Right ventricle myocardium inferior (tissue), 1 donor: ENCODE measurements around the gene CFAP58. TPM values are rescaled to one million over a fixed set of nuclear protein-coding genes. Genes with fewer than 3 reads are reported as not detected.

Experiments used
- ATAC-seq: fragments of 200-7000 bp; cut with Tn5 transposase; one replicate; pipeline ENCODE4 v1.9.1; 2020; ENCODE audit warnings: mild to moderate bottlenecking, moderate library complexity
- DNase-seq: peaks from one replicate; pipeline ENCODE4 v3.0.0; 2021; ENCODE audit errors: missing footprints
- intact Hi-C: fragments of 100-400 bp; cut with DNase I; formaldehyde crosslinking; loops from one replicate; pipeline ENCODE4 v1.11.0; 2022
- long read RNA-seq: library from polyadenylated mRNA; unstranded; transcript quantifications from one replicate; pipeline ENCODE4 v2.0.0, GENCODE V29; 2021
- total RNA-seq: library from RNA; stranded (reverse); fragmentation: NEBNext Ultra II Directional; extraction: Animal tissue kit (Norgen Biotek cat#: 25700); gene quantifications from one replicate; pipeline ENCODE4 v1.2.1, GENCODE V29; 2021
- donor health status: DM: no; HTN: yes; CAD: no; lungs with severe emphysema.

The CFAP58 gene, protein sequence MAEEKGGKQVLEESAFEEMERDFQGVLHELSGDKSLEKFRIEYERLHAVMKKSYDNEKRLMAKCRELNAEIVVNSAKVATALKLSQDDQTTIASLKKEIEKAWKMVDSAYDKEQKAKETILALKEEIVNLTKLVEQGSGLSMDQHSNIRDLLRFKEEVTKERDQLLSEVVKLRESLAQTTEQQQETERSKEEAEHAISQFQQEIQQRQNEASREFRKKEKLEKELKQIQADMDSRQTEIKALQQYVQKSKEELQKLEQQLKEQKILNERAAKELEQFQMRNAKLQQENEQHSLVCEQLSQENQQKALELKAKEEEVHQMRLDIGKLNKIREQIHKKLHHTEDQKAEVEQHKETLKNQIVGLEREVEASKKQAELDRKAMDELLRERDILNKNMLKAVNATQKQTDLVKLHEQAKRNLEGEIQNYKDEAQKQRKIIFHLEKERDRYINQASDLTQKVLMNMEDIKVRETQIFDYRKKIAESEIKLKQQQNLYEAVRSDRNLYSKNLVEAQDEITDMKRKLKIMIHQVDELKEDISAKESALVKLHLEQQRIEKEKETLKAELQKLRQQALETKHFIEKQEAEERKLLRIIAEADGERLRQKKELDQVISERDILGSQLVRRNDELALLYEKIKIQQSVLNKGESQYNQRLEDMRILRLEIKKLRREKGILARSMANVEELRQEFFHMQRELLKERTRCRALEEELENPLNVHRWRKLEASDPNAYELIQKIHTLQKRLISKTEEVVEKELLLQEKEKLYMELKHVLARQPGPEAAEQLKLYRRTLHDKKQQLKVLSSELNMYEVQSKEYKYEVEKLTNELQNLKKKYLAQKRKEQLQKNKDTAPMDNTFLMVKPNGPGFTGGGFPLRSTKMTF
- 1.1 TPM for total RNA-seq
- long read RNA-seq, result 0 reads

DNA sequence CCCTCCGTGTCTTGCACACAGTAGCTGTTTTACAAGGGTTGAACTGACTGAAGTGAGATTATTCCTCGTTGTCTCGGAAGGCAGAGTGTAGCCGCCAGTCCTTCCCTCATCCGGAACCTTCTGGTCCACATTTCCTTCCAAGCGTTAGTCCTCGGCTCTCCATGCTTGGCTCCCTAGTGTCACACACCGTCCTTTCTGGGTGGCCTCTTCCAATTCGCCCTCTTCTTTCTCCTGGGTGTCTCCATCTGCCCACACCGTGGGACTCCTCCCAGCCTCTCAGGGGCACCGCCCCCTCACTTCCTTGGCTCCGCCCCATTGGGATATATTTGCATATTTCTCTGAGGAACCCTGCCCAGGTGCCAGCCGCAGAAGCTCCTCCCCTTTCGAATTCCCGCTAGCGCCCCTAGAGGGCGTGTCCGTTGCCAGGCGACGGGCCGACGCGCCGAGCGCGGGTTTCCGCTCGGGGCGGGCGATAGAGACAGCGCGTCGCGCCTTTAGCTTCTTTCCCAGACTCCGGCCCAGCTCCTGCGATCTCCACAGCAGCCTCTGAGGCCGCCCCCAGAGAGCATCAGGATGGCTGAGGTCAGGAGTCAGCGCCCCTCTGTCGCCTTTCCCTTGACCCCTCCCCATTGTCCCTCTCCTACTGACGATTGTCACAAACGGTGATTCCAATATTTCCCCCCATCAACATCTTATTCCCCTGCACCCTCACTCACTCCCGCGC, at the start of gene CFAP58:
TSS of gene CFAP58 (plus strand) at position 509 of the 724 bp plus-strand sequence. CDS start at position 574, 65 bp downstream.
- intact Hi-C loops, result no loop called here
- peak; percentile 95 for DNase-seq

DNA sequence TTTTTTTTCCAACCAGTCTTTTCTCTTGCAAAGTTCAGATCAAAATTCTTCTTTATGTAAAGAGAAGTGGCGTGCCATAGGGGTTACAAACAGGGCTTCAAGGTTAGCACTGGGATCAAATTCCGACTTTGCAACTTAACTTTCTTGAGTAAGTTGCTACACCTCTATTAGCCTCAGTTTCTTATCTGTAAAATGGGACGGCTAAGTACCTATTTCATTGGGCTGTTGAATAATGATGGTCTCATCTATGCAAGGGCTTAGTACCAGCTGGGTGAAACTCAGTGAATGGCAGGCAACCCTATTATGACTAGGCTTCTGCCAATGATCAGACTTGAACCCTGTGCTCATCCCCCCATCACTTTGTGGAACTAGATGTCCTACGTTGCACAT, 49.3 kb upstream of the CFAP58 start:
- ATAC-seq (no peak), DNase-seq (no peak)
- intact Hi-C loops, result no loop called here

More for the DNA sequence above, at the start of gene CFAP58:
- peak; percentile 93 for ATAC-seq

DNA sequence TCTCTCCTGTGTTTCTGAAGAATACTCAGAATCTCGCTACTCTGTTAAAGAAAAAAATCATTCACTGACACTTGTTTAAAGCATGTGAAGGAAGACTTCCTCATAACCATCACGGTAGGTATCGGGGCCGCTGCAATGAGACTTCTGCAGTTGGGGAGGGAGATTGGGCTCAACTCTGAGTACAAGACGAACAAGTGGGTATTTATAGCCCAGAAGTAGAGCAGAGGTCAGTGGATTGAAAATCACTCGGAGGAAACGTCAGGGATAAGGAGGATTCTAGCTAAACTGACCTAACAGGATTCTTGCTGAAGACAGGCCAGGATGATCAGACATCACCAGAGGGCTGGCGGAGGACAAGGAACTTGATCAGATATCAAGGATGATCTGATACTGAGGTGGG, 48.7 kb upstream of the CFAP58 start:
- intact Hi-C loops, result loop anchor here (1.0 kb wide), 2 partner anchors 33 to 44 kb away; partner anchors contain the start of gene ITPRIP
- DNase-seq, result no peak
- ATAC-seq, result peak; percentile 37

DNA sequence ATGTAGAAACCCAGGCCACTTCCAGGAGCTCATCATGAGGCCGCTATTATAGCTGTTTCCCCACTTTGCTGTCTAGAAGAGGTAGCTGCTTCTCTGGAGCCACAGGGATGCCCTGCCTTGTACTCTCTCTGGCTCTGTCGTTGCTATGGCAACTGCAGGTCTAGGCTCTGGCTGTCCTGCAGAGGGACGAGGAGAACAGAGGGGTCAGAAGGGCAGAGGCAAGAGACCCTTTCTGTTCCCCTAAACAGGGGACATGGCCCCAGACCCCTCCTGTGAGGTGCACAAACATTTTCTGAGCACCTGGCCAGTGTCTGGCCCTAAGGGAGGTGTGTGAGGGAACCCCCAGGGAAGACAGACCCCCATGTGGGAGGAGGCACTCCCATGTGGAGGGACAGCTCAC, 46.7 kb upstream of the CFAP58 start:
- DNase-seq (no peak), ATAC-seq (no peak)
- intact Hi-C loops, result no loop called here

DNA sequence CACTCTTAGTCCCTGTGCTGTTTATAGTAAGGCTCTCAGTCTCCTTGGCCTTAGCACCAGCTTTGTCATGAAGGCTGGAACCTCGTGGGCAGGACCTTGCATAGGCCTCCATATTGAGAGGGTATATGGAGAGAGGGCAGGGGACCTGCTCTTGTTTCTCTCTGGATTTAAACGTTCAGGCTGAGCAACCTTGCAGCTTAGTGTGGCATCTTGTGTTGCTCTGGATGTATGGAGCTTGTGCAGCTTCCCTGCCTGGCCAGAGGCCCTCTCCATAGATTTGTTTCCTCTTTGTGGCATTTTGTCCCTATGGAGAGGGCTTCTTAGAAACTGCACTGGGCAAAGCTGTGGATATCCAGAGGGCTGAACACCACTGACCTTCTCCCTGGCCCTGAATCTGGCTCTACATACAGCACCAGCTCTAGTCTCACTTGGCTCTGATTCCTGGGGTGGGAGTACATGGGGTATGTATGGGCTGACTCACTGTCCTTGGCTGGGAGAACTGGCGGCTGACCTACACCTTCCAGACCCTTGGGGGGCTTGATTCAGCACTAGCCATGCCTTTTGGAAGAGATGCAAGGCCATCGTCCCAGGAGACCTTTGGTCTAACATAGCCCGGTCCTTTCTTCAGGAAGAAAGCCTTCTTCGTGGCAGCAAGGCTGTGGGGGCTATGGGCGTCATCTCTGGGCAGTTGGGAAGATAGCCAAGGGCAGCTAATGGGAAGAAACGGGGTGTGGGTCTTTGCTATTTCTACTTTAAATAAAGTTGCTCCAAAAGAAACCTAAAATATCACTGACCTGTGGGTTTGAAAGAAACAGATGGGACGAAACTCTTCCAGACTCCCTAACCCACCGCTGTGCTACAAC, 45.8 kb upstream of the CFAP58 start:
- intact Hi-C loops, result no loop called here
- DNase-seq (no peak), ATAC-seq (no peak)

DNA sequence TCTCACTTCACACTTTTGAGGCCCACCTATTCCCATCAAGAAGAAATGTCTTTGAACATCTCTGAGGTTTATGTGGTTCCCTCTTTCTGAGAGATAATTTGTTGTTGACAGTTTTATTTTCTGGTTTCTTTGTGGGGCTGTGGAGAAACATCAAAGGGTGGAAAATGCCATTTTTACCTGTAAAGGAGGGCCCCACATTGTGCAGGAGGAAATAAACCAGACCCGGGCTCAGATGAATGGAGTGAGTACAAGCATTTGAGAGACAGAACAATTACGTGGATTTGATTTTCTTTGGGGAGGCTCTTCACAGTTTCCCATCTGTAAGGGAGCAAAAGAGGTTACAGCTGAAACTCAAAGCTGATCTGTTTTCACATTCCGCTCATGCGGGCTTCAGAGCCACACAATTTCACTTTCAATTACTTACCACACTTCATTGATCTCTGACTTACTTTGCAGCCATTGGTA, 45.2 kb upstream of the CFAP58 start:
- no peak for DNase-seq
- intact Hi-C loops, result no loop called here

DNA sequence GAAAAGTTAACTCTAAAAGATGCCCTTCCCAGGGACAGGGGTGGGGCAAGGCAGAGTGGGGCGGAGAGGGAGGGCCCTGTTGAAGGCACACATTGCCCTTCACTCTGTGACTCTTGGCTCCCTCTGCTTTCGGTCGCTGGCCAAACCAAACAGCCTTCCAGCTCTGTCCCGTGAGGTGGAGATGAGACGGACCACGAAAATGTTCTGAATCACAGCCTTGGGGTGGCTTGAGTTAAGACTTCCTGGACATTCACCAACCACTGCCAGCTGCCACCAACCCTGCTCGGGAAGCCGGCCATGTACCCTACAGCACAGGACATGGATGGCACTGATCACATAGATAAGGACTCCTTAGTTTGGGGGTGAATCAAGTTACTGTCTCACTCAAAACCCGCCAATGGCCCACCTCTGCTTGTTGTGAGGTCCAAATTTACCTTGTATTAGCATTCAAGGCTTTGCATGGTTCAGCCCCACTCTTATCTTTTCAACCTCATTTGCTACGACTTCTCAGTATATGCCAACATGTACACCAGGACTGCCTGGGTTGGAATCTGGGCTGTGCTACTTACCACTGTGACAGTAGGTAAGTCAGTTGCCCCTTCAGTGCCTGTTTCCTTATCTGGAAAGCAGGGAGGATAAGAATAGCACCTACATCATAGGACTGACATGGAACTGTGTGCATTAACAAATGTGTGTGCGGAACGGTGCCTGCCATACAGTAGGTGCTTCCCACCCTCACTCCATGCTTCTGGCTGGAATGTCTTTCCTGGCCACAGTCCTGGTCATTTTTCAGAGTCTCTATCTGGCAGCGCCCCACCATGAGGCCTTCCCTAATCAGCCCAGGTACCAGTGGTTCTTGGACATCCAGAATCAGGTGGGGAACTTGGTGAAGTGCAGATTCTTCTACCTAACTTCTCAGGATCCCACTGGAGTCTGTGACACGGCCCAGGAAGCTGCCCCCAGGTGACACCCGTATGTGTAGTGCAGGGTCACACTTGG, 43.4 kb upstream of the CFAP58 start:
- DNase-seq, result no peak
- intact Hi-C loops, result no loop called here

More for the DNA sequence above, 45.2 kb upstream of the CFAP58 start:
- ATAC-seq, result no peak

DNA sequence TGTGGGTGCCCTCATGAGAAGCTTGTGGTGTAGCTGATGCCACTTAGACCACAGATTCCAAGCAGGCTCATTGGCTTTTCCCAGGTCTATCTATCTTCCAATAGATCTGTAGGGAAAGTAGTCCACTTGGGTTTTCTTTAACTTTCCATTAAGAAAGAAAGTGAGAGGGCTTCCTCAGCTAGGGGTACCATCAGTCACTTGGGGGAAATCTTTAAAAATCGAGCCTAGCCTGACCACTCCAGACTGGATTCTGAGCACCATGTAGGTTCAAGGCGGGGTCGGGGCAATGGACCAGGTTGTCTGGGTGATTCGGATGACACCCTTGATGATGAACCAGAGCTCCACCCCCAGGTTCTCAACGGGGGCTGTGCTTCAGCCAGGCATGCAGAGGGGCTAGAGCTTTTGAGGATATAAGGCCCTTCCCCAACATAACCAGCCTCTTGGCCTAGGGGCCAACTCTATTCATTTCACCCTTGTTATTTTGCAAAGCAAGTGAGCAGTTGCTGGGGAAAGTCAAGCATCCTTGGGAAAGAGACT, 42.4 kb upstream of the CFAP58 start:
- DNase-seq (no peak), ATAC-seq (no peak)
- intact Hi-C loops, result no loop called here

More for the DNA sequence above, 43.4 kb upstream of the CFAP58 start:
- ATAC-seq, result peak; percentile 89

DNA sequence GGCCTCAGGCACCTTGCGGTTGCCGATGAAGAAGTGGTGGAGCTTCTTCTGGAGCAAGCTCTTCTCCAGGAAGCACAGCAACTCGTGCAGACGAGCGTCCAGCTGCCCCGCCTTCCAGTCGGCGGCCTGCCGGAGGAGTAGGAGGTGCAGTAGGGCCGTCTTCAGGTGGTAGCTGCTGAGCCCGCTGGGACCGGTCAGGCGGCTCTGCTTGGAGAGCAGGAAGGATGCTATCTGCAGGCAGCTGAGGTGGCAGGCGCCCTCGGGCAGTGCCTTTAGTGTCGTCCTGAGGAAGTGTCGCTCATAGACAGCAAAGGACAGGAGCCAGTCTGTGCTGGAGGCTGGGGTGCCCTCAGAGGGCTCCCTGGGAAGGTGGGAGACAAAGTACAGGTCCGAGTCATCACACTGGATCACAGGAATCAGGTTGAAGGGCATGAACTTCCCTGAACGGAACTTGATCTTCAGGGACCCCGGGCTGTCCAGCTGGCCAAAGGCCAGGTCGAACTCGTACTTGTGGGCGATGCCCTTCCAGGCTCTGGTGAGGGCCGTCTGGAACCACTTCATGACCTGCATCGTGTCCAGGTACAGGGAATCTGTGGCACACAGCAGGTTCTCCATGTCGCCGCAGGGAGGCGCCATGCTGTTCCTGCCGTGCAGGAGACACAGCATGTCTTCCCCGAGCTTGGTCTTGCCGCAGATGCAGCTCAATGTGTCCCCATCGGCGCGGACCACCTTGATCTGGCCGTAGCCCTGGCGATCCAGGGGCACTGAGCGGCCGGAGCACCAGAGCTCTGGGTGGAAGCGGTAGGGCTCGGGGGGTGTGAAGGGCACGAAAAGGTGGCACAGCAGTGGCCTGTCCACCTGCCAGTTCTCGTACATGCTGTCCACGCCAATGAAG, 38.8 kb upstream of the CFAP58 start:
- DNase-seq (no peak), ATAC-seq (no peak)
- intact Hi-C loops, result no loop called here

DNA sequence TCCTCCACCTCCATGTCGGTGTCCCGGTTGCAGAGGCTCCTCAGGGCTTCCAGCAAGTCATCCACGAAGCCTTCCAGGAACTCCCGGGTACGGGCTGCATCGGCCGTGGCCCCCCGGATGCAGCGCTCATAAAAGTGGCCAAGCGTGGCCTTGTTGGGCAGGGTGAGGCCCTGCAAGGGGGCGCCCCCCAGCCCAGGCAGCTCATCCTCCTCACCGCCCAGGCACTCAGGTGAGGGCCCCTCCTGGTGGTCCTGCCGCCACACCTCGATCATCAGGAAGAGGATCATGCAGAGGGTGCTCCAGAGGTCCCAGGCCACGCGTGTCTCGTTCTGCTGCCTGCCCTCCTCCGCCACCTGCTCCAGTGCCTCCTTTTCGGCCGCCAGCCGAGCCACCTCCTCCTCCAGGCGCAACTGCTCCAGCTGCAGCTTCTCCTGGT, 38.1 kb upstream of the CFAP58 start:
- intact Hi-C loops, result no loop called here
- no peak for ATAC-seq

DNA sequence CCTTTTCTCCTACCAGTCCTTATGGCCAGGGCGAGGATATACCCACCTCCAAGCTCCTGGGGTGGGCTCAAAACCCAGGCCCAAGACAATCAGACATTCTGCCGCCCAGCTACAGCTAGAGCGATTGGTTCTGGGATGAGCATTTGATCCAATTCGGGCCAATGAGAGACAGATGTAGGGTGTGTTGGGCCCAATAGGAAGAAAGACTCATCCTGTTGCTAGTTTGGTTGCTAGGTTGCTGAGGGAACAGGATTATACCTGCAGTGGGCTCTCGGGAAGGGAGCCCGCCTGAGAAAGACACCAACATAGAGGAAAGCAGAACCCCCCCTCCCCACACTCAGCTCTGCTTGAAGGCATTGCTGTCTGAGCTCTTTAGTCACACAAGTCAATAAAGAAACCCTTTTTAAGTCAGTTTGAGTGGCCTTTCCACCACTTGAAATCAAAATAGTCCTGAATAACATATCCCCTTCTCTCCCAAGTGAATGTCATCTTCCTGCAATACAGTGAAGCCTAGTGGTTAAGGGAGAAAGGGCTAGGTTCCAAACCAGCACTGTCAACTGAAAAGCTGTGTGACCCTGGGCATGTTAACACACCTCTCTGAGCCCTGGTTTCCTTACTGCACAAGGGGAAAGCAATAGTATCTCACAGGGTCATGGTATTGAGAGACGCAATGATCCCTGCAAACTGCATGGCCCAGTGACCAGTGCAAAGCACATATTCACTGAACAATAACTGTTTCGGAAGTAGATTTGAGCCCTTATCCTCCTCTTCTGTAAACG, 37.1 kb upstream of the CFAP58 start:
- no peak for DNase-seq
- ATAC-seq, result no peak
- intact Hi-C loops, result no loop called here

More for the DNA sequence above, 38.1 kb upstream of the CFAP58 start:
- DNase-seq, result no peak

DNA sequence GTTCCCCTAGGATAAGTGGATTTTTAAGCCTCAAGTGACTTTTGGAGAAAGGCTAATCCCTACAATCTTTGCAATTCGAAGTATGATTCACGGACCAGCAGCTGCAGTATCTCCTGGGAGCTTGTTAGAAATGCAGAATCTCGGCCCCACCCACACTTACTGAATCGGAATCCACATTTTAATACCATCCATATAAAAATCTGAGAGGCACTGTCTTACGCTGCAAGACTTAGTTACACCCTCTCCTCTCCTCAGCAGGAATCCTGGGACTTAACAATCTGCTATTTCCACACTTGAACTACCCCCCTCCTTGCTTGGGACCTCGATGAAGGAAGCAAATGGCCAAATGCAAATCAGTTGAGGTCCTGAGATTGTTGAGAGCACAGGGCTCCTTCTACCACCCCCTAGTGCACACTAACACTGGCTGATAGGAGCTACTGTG, 36.3 kb upstream of the CFAP58 start:
- ATAC-seq (no peak), DNase-seq (no peak)
- intact Hi-C loops, result no loop called here

DNA sequence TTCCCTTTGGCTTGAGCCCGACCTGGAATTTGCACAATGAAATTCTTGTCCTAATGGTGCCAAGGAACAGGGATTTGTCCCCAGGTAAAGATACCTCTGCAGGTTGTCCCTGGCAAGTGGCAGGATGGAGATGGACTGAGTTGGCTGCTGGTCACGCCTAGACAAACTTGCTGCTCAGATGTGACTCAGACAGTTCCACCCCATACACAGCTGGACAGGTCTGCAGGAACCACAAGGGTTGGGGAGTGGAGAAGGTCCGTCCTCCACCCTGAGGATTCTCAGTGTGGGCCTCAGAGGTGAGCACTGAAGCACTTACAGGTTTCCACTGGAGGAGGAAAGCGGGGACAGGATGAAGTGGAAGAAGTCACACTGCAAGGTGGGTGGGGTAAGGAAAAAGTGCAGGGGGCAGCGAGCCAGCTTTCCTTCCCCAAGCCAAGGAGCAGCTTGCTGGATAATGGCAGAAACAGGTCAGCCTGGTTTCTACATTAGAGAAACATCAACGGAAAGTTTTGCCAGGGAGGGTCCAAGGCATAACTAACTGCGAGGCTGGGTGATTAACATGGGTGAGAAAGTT, 35.8 kb upstream of the CFAP58 start:
- intact Hi-C loops, result no loop called here
- ATAC-seq (no peak), DNase-seq (no peak)

DNA sequence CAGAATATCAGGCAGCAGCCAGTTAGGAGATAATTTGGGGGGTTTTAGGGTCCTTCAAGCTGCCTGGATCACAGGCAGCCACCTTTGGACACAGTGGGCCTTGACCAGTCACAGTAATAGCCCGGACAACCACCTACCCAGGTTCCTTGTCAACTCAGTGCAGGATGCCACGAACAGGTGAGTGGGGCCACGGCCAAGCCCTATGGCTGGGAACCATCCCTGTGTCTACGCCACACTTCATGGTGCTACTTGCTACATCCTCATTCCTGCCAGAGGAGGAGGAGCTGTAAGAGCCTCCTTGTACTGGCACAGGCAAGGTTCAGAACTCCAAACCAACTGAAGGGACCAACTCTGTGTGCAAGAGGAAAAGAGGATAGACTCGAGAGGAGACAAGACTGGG, 35.3 kb upstream of the CFAP58 start:
- DNase-seq, result no peak
- intact Hi-C loops, result no loop called here
- no peak for ATAC-seq
